Upper lobe of right lung (tissue), 1 donor: Measurements from ENCODE around the gene TTC24. TPM values are rescaled to one million over a fixed set of nuclear protein-coding genes. Genes with fewer than 3 reads are reported as not detected.

ENCODE experiments used
- ATAC-seq: fragments of 200-7000 bp; cut with Tn5 transposase; one replicate; pipeline ENCODE4 v1.9.1; 2020; ENCODE audit warnings: mild to moderate bottlenecking, moderate library complexity
- DNase-seq: peaks from one replicate; pipeline ENCODE4 v3.0.0-alpha.2; 2020
- H3K27ac ChIP-seq: fragments of 200-600 bp; one replicate; pipeline ENCODE4 v1.8.0; 2022
- H3K27me3 ChIP-seq: fragments of 200-600 bp; one replicate; pipeline ENCODE4 v1.8.0; 2022; ENCODE audit warnings: mild to moderate bottlenecking
- H3K36me3 ChIP-seq: fragments of 200-600 bp; one replicate; pipeline ENCODE4 v1.8.0; 2022
- H3K4me1 ChIP-seq: fragments of 200-600 bp; one replicate; pipeline ENCODE4 v1.8.0; 2022
- H3K4me3 ChIP-seq: fragments of 200-600 bp; one replicate; pipeline ENCODE4 v1.8.0; 2022; ENCODE audit warnings: mild to moderate bottlenecking
- H3K9me3 ChIP-seq: fragments of 200-600 bp; one replicate; pipeline ENCODE4 v1.8.0; 2022
- intact Hi-C: fragments of 100-400 bp; cut with DNase I; formaldehyde crosslinking; loops from one replicate; pipeline ENCODE4 v1.11.0; 2022
- total RNA-seq: library from RNA; stranded (reverse); fragmentation: NEBNext Ultra II Directional; extraction: Animal tissue kit (Norgen Biotek cat#: 25700); gene quantifications from one replicate; pipeline ENCODE4 v1.2.1, GENCODE V29; 2021
- TF ChIP-seq, protein P1 (sequence below): fragments of 200-600 bp; IDR thresholded peaks from one replicate; pipeline ENCODE4 v1.8.0; 2022; ENCODE audit warnings: antibody characterized with exemption
- donor health status: DM: no; HTN: yes; CAD: no; lungs with severe emphysema.

Gene TTC24
- total RNA-seq, 1 donor from 2014 or later, result not detected

- Histone ChIP-seq H3K9me3 (no peaks in the 10 kb centered on the region), H3K27me3 (no peaks in the 10 kb centered on the region), H3K4me3 (no peak overlapping the region), H3K4me1 (peaks cover 12% of the 10 kb centered on the region), H3K27ac (no peak overlapping the region), H3K36me3 (peaks cover 49% of the 10 kb centered on the region)
- DNase-seq (no peak), ATAC-seq (no peak)
- intact Hi-C loops, result no loop called here
- TF ChIP-seq, protein P1, sequence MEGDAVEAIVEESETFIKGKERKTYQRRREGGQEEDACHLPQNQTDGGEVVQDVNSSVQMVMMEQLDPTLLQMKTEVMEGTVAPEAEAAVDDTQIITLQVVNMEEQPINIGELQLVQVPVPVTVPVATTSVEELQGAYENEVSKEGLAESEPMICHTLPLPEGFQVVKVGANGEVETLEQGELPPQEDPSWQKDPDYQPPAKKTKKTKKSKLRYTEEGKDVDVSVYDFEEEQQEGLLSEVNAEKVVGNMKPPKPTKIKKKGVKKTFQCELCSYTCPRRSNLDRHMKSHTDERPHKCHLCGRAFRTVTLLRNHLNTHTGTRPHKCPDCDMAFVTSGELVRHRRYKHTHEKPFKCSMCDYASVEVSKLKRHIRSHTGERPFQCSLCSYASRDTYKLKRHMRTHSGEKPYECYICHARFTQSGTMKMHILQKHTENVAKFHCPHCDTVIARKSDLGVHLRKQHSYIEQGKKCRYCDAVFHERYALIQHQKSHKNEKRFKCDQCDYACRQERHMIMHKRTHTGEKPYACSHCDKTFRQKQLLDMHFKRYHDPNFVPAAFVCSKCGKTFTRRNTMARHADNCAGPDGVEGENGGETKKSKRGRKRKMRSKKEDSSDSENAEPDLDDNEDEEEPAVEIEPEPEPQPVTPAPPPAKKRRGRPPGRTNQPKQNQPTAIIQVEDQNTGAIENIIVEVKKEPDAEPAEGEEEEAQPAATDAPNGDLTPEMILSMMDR, result no peak
These were observed 13.6 kb downstream of the TTC24 start for GRCh38 chr1:156592910-156593660.

DNA sequence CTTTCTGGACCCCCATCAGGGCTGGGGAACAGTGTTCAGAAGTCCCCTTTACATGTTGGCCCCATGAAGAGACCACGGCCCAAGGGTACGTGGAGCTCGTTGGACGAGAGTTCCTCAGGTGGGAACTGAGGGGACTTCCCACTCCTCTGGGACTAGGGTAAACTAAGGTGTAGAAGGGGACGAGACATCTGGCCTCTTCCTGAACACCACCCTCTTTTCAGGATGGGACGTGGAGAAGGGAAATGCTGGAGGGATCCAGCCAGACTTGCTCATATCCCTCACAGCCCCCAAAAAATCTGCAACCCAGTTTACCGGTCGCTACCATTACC, 14.1 kb downstream of the TTC24 start:
- DNase-seq (no peak), ATAC-seq (no peak)
- intact Hi-C loops, result no loop called here
- H3K9me3 ChIP-seq, result no peaks in the 10 kb centered on the region
- TF ChIP-seq, protein P1, result no peak
- H3K4me1 ChIP-seq, result peaks cover 12% of the 10 kb centered on the region
- peaks cover 53% of the 10 kb centered on the region for H3K36me3 ChIP-seq
- no peaks in the 10 kb centered on the region for H3K27me3 ChIP-seq
- no peak overlapping the region for H3K4me3 ChIP-seq
- H3K27ac ChIP-seq, result no peak overlapping the region

DNA sequence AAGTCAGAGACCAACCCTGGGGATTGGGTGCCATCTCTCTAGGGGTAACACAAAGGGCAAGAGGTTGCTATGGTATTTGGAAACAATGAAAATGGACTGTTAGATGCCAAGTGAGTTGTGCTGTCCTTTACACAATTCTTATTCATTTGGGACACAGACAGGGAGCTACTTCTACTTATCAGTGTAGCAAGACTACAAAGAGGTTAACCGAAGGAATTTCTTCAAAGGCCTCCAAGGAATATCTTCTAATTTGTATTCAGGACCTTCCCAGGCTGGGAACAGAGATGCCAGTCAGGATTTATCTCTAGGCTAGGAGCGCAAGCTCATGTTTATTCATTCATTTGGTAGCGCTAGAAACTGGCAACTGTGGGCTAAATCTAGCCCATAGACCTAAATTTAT, 14.7 kb downstream of the TTC24 start:
- intact Hi-C loops, result no loop called here
- ATAC-seq, result no peak
- Histone ChIP-seq H3K27me3 (no peaks in the 10 kb centered on the region), H3K4me3 (no peak overlapping the region), H3K9me3 (no peaks in the 10 kb centered on the region), H3K27ac (no peak overlapping the region), H3K4me1 (peaks cover 12% of the 10 kb centered on the region), H3K36me3 (peaks cover 55% of the 10 kb centered on the region)
- DNase-seq, result no peak
- TF ChIP-seq, protein P1, result no peak

- ATAC-seq (no peak), DNase-seq (no peak)
- no peaks in the 10 kb centered on the region for H3K9me3 ChIP-seq
- TF ChIP-seq, protein P1, result no peak
- no peaks in the 10 kb centered on the region for H3K27me3 ChIP-seq
- peaks cover 18% of the 10 kb centered on the region for H3K4me1 ChIP-seq
- no peak overlapping the region for H3K4me3 ChIP-seq
- peaks cover 55% of the 10 kb centered on the region for H3K36me3 ChIP-seq
- no peak overlapping the region for H3K27ac ChIP-seq
- intact Hi-C loops, result no loop called here
These were observed 15.5 kb downstream of the TTC24 start for GRCh38 chr1:156595016-156595415.

GRCh38 chr1:156596426-156596825, 16.9 kb downstream of the TTC24 start:
- Histone ChIP-seq H3K9me3 (no peaks in the 10 kb centered on the region), H3K27me3 (no peaks in the 10 kb centered on the region), H3K4me1 (peaks cover 23% of the 10 kb centered on the region), H3K4me3 (no peak overlapping the region), H3K36me3 (peaks cover 55% of the 10 kb centered on the region), H3K27ac (no peak overlapping the region)
- ATAC-seq (no peak), DNase-seq (no peak)
- TF ChIP-seq, protein P1, result no peak
- intact Hi-C loops, result no loop called here

DNA sequence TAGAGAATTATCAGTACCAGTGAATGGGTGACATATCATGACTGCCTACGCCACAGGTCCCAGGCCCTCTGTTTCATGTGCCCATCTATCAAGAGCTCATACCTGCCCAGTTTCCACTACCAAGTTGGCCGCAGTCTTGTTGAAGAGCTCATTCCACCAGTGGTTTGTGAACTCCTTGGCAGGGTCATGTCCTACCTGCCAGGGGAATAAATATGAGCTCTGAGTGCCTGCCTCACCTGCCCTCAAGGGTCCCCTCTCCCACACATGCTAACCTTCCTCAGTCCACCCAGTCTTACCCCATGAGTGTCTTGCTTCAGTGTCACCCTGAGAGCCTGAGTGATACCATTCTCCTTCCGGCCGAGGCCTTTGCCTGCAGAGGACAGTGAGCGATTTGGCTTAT, 18.6 kb downstream of the TTC24 start:
- peaks cover 22% of the 10 kb centered on the region for H3K4me1 ChIP-seq
- intact Hi-C loops, result no loop called here
- no peak overlapping the region for H3K4me3 ChIP-seq
- no peak overlapping the region for H3K27ac ChIP-seq
- TF ChIP-seq, protein P1, result no peak
- ATAC-seq (no peak), DNase-seq (no peak)
- H3K36me3 ChIP-seq, result peaks cover 50% of the 10 kb centered on the region
- H3K9me3 ChIP-seq, result no peaks in the 10 kb centered on the region
- no peaks in the 10 kb centered on the region for H3K27me3 ChIP-seq
